ENCODE measurements around the gene TMEM25.

DNA sequence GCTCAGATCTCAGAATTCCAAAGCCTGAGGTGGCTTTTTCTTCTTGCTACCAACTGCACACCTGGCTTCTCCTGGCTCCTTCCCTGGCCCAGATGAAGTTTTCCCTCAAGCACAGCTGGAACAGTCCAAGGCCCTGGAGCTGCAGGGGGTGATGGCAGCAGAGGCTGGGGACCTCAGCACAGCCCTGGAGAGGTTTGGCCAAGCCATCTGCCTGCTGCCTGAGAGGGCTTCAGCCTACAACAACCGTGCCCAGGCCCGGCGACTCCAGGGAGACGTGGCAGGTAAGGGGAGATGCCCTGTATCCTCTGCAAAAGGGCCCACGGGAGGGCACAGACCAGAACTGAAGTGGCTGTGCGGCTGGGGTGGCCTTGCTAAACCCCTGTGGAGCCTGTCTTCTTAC lies 2.5 kb upstream of the TMEM25 start:
- TF ChIP-seq NFRKB (IDR thresholded peaks at IDR 0.05) (no peak), BHLHE40 (IDR thresholded peaks at IDR 0.05; ENCODE audit: borderline replicate concordance) (no peak), PKNOX1 (IDR thresholded peaks at IDR 0.05) (no peak), HDGF (IDR thresholded peaks at IDR 0.05; ENCODE audit: borderline replicate concordance) (no peak), ARNT (IDR thresholded peaks at IDR 0.05) (no peak), FOXM1 (IDR thresholded peaks at IDR 0.05; ENCODE audit: borderline replicate concordance) (no peak)

Data from HEK293T (cell line).